Large intestine (tissue), 3 donors: ENCODE measurements around the gene DBN1. TPM values are rescaled to one million over a fixed set of nuclear protein-coding genes. Genes with fewer than 3 reads are reported as not detected.
A peak's percentile ranks its signal among the peaks of the same experiment; 100 is the strongest.

Source experiments
- DNase-seq, 2 donors: peaks; one replicate each; pipeline versions ENCODE4 v3.0.0 to v3.0.0-alpha.2; 2013
- H3K27ac ChIP-seq: one replicate; pipeline ENCODE4 v1.5.1; 2013; ENCODE audit warnings: low read length
- H3K27me3 ChIP-seq: 2 replicates; pipeline ENCODE4 v1.6.1; 2013; ENCODE audit warnings: low read length; ENCODE audit not compliant: control insufficient read depth, insufficient read depth
- H3K36me3 ChIP-seq: 2 replicates; pipeline ENCODE4 v1.6.1; 2013; ENCODE audit warnings: low read length; ENCODE audit not compliant: control insufficient read depth, insufficient read depth
- H3K4me1 ChIP-seq: one replicate; pipeline ENCODE4 v1.6.1; 2013; ENCODE audit warnings: low read length; ENCODE audit not compliant: control insufficient read depth, insufficient read depth
- H3K4me3 ChIP-seq: one replicate; pipeline ENCODE4 v1.5.1; 2013; ENCODE audit warnings: low read length
- H3K9me3 ChIP-seq: one replicate; pipeline ENCODE4 v1.6.1; 2013; ENCODE audit warnings: mild to moderate bottlenecking, low read depth, low read length, moderate library complexity; ENCODE audit not compliant: control insufficient read depth
- WGBS: methylation state at CpG from one replicate; pipeline ENCODE4 v1.1.5; 2013; ENCODE audit warnings: low lambda C conversion rate; ENCODE audit not compliant: insufficient coverage; 5-methylcytosine and 5-hydroxymethylcytosine counted together
- polyA plus RNA-seq: library from polyadenylated mRNA; unstranded; fragments of 120-200 nt; gene quantifications from one replicate; pipeline ENCODE4 v1.2.1, GENCODE V29; 2013

The DBN1 gene
- polyA plus RNA-seq, 1 donor = 49.5 TPM

GRCh38 chr5:177497292-177498012, 24.0 kb upstream of the DBN1 start, which contains the start of gene PDLIM7:
TSS of gene PDLIM7 (minus strand) at chr5:177497604. CDS start at chr5:177496512, 1,092 bp downstream.
- Histone ChIP-seq H3K4me3 (peak within 1 kb of the TSS; percentile 71), H3K9me3 (peaks cover 2% of the 10 kb centered on the region), H3K36me3 (peaks cover 14% of the 10 kb centered on the region), H3K27ac (peak within 1 kb of the TSS; percentile 87), H3K4me1 (peaks cover 22% of the 10 kb centered on the region), H3K27me3 (peaks cover 19% of the 10 kb centered on the region)
- DNase-seq = peak; percentile 97 to 98
- WGBS = no CpG with 5 or more reads among the region's 73 CpGs

- no CpG with 5 or more reads among the region's 29 CpGs for WGBS
- peak overlapping the region; percentile 71 for H3K4me3 ChIP-seq
- H3K27ac ChIP-seq = peak overlapping the region; percentile 87
- H3K4me1 ChIP-seq = peaks cover 22% of the 10 kb centered on the region
- peaks cover 2% of the 10 kb centered on the region for H3K9me3 ChIP-seq
- peaks cover 14% of the 10 kb centered on the region for H3K36me3 ChIP-seq
- peaks cover 19% of the 10 kb centered on the region for H3K27me3 ChIP-seq
- peak; percentile 65 to 66 for DNase-seq
Observed at GRCh38 chr5:177496727-177497291, 23.4 kb upstream of the DBN1 start.

- Histone ChIP-seq H3K4me1 (peaks cover 22% of the 10 kb centered on the region), H3K27ac (peak overlapping the region; percentile 87), H3K36me3 (peaks cover 15% of the 10 kb centered on the region), H3K27me3 (peaks cover 19% of the 10 kb centered on the region), H3K9me3 (peaks cover 2% of the 10 kb centered on the region), H3K4me3 (peak overlapping the region; percentile 54)
- WGBS = no CpG with 5 or more reads among the region's 12 CpGs
- no peak for DNase-seq
Observed at GRCh38 chr5:177496070-177496726, 22.8 kb upstream of the DBN1 start.

GRCh38 chr5:177495243-177496060, 22.0 kb upstream of the DBN1 start:
- WGBS = no CpG with 5 or more reads among the region's 14 CpGs
- peaks cover 19% of the 10 kb centered on the region for H3K27me3 ChIP-seq
- H3K27ac ChIP-seq = peak overlapping the region; percentile 87
- peaks cover 21% of the 10 kb centered on the region for H3K36me3 ChIP-seq
- peak overlapping the region; percentile 54 for H3K4me3 ChIP-seq
- peaks cover 2% of the 10 kb centered on the region for H3K9me3 ChIP-seq
- H3K4me1 ChIP-seq = peaks cover 22% of the 10 kb centered on the region
- peak; percentile 51 to 54 for DNase-seq

- H3K27ac ChIP-seq = peak overlapping the region; percentile 87
- peaks cover 17% of the 10 kb centered on the region for H3K27me3 ChIP-seq
- peaks cover 22% of the 10 kb centered on the region for H3K4me1 ChIP-seq
- WGBS = no CpG with 5 or more reads among the region's 11 CpGs
- peaks cover 2% of the 10 kb centered on the region for H3K9me3 ChIP-seq
- no peak overlapping the region for H3K4me3 ChIP-seq
- H3K36me3 ChIP-seq = peaks cover 25% of the 10 kb centered on the region
- DNase-seq = peak; percentile 62 to 71
Observed at GRCh38 chr5:177494346-177495195, 21.1 kb upstream of the DBN1 start.

- no CpG with 5 or more reads among the region's 5 CpGs for whole genome bisulfite sequencing
- Histone ChIP-seq H3K4me1 (peaks cover 26% of the 10 kb centered on the region), H3K4me3 (no peak overlapping the region), H3K36me3 (peaks cover 30% of the 10 kb centered on the region), H3K27ac (peak overlapping the region; percentile 87), H3K9me3 (peaks cover 2% of the 10 kb centered on the region), H3K27me3 (peaks cover 13% of the 10 kb centered on the region)
- no peak for DNase-seq
Observed at GRCh38 chr5:177493795-177494345, 20.4 kb upstream of the DBN1 start.

- DNase-seq = no peak
- WGBS = no CpG with 5 or more reads among the region's 7 CpGs
- peaks cover 36% of the 10 kb centered on the region for H3K36me3 ChIP-seq
Observed at GRCh38 chr5:177492841-177493240, 19.4 kb upstream of the DBN1 start.

GRCh38 chr5:177491983-177492746, 18.7 kb upstream of the DBN1 start:
- Histone ChIP-seq H3K27ac (no peak overlapping the region), H3K36me3 (peaks cover 40% of the 10 kb centered on the region), H3K27me3 (no peaks in the 10 kb centered on the region), H3K4me3 (no peak overlapping the region), H3K4me1 (peaks cover 22% of the 10 kb centered on the region), H3K9me3 (no peaks in the 10 kb centered on the region)
- DNase-seq = no peak
- WGBS = 100% methylated on average over 4 of the region's 54 CpGs

More at GRCh38 chr5:177492841-177493240, 19.4 kb upstream of the DBN1 start:
- Histone ChIP-seq H3K4me1 (peaks cover 22% of the 10 kb centered on the region), H3K27me3 (peaks cover 2% of the 10 kb centered on the region), H3K27ac (no peak overlapping the region), H3K9me3 (no peaks in the 10 kb centered on the region), H3K4me3 (no peak overlapping the region)
